ENCODE results near the gene MARK2.
"Not testable (repeated sequence)": the region's sequence is repeated elsewhere in the genome, so short reads cannot be mapped to it uniquely, and the experiment has no call there.

Gene MARK2

GRCh38 chr11:63858628-63859550, 20.0 kb downstream of the MARK2 start:
- no peak for DNase-seq

- no peak for DNase-seq
Observed at GRCh38 chr11:63862923-63863322, 24.0 kb downstream of the MARK2 start.

GRCh38 chr11:63863620-63864019, 24.7 kb downstream of the MARK2 start:
- not testable (repeated sequence) for DNase-seq

- no peak for DNase-seq
Observed at GRCh38 chr11:63866211-63866610, 27.3 kb downstream of the MARK2 start.

- DNase-seq, result no peak
Observed at GRCh38 chr11:63867511-63867910, 28.6 kb downstream of the MARK2 start.

- DNase-seq, result no peak
Observed at GRCh38 chr11:63868399-63869064, 29.6 kb downstream of the MARK2 start.

GRCh38 chr11:63869171-63869591, 30.3 kb downstream of the MARK2 start:
- DNase-seq, result no peak

GRCh38 chr11:63869683-63870082, 30.8 kb downstream of the MARK2 start:
- DNase-seq, result no peak

GRCh38 chr11:63870351-63871140, 31.6 kb downstream of the MARK2 start:
- no peak for DNase-seq

- DNase-seq, result peak; percentile 45 to 59
Observed at GRCh38 chr11:63871962-63872799, 33.3 kb downstream of the MARK2 start.

GRCh38 chr11:63872800-63873197, 33.9 kb downstream of the MARK2 start:
- DNase-seq, result no peak

GRCh38 chr11:63873311-63873710, 34.4 kb downstream of the MARK2 start:
- DNase-seq, result no peak

GRCh38 chr11:63874511-63874910, 35.6 kb downstream of the MARK2 start:
- DNase-seq, result no peak

- DNase-seq, result no peak
Observed at GRCh38 chr11:63875506-63876065, 36.7 kb downstream of the MARK2 start.

- no peak for DNase-seq
Observed at GRCh38 chr11:63876616-63877015, 37.7 kb downstream of the MARK2 start.

GRCh38 chr11:63877658-63878241, 38.8 kb downstream of the MARK2 start:
- DNase-seq, result no peak

GRCh38 chr11:63879598-63880402, 40.9 kb downstream of the MARK2 start:
- DNase-seq, result no peak

GRCh38 chr11:63880403-63880790, 41.5 kb downstream of the MARK2 start:
- DNase-seq, result no peak

GRCh38 chr11:63882555-63883242, 43.8 kb downstream of the MARK2 start:
- DNase-seq, result no peak

- DNase-seq, result no peak
Observed at GRCh38 chr11:63883791-63884190, 44.9 kb downstream of the MARK2 start.

Measured in NCI-H526 (cell line).